IPS-NIHi7 (cell line): Measurements from ENCODE around the gene NKX2-3.

Experiments
- DNase-seq: peaks from one replicate; pipeline ENCODE4 v3.0.0; 2012; ENCODE audit warnings: mixed read lengths; ENCODE audit errors: extremely low spot score

The NKX2-3 gene

GRCh38 chr10:99526861-99527504 is 5.8 kb upstream of the NKX2-3 start:
- no peak for DNase-seq

- no peak for DNase-seq
These were observed 4.9 kb upstream of the NKX2-3 start for GRCh38 chr10:99527526-99528493.

GRCh38 chr10:99528494-99529441 is 4.0 kb upstream of the NKX2-3 start:
- no peak for DNase-seq

GRCh38 chr10:99529591-99530107 is 3.1 kb upstream of the NKX2-3 start:
- no peak for DNase-seq

GRCh38 chr10:99530108-99531025 is 2.4 kb upstream of the NKX2-3 start:
- DNase-seq, result peak; percentile 44

- DNase-seq, result peak; percentile 50
These were observed 1.6 kb upstream of the NKX2-3 start for GRCh38 chr10:99531026-99531695.

- no peak for DNase-seq
These were observed 797 bp upstream of the NKX2-3 start for GRCh38 chr10:99531696-99532593.

- no peak for DNase-seq
These were observed 1.0 kb downstream of the NKX2-3 start for GRCh38 chr10:99533496-99534449.

GRCh38 chr10:99534450-99534938 is 1.8 kb downstream of the NKX2-3 start:
- no peak for DNase-seq

GRCh38 chr10:99534939-99535763 is 2.4 kb downstream of the NKX2-3 start:
- DNase-seq, result no peak

- no peak for DNase-seq
These were observed 3.1 kb downstream of the NKX2-3 start for GRCh38 chr10:99535764-99536337.

- no peak for DNase-seq
These were observed 3.8 kb downstream of the NKX2-3 start for GRCh38 chr10:99536338-99537085.

- DNase-seq, result peak; percentile 49
These were observed 4.6 kb downstream of the NKX2-3 start for GRCh38 chr10:99537086-99537988.
